ENCODE data around the gene LSMEM2. TPM values are rescaled to one million over a fixed set of nuclear protein-coding genes. Genes with fewer than 3 reads are reported as not detected.

Gene LSMEM2
- total and polyA plus RNA-seq, 9 of the 15 experiments (the other 6 are each of a cell fraction or from before 2014, with no cell fraction given) = not detected

DNA sequence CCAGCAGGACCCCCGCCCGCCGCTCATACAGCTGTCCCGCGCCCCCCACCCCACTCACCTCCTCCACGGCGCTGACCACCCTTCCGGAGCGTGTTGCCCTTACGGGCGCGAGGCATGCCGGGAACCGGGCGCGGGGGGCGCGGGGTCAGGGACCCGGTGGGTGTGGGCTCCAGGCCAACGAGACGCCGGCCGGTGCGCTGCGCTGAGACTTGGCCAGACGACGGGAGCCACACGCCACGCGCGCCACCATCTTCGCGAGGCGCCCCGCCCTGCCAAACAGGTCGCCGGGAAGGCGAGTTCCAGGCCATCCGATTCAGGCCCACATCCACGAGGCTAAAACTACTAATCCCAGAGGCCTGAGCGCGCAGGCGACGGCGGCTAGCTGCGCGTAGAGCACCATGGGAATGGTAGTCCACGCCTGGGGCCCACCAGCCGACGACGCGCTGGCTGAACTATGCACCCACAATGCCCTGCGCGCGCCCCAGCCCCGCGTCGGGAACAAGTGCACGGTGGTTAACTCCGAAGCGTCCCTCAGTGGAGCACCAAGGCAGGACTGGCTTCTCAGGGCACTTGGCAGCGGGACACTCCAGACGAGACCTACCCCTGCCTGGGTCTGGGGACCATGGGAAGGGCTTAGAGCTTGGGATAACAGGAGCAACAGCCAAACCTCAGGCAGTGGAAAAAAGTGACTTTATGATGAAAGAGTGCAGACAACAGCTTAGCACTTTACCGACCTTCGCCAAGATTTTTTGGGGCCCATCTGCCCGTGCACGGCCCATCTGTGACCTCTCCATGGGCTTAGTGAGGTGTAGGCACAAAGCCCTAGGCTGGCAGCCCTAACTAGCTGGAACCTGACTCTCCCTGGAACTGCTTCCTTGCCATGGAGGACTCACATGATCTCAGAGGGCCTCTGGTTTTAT, 13.5 kb downstream of the LSMEM2 start, which contains the start of gene IFRD2 (continued):
- TF ChIP-seq, protein P1, sequence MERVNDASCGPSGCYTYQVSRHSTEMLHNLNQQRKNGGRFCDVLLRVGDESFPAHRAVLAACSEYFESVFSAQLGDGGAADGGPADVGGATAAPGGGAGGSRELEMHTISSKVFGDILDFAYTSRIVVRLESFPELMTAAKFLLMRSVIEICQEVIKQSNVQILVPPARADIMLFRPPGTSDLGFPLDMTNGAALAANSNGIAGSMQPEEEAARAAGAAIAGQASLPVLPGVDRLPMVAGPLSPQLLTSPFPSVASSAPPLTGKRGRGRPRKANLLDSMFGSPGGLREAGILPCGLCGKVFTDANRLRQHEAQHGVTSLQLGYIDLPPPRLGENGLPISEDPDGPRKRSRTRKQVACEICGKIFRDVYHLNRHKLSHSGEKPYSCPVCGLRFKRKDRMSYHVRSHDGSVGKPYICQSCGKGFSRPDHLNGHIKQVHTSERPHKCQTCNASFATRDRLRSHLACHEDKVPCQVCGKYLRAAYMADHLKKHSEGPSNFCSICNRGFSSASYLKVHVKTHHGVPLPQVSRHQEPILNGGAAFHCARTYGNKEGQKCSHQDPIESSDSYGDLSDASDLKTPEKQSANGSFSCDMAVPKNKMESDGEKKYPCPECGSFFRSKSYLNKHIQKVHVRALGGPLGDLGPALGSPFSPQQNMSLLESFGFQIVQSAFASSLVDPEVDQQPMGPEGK (CRISPR knock-in tag; IDR thresholded peaks at IDR 0.05; ENCODE audit: borderline replicate concordance) = no peak
- TF ChIP-seq, protein P2, sequence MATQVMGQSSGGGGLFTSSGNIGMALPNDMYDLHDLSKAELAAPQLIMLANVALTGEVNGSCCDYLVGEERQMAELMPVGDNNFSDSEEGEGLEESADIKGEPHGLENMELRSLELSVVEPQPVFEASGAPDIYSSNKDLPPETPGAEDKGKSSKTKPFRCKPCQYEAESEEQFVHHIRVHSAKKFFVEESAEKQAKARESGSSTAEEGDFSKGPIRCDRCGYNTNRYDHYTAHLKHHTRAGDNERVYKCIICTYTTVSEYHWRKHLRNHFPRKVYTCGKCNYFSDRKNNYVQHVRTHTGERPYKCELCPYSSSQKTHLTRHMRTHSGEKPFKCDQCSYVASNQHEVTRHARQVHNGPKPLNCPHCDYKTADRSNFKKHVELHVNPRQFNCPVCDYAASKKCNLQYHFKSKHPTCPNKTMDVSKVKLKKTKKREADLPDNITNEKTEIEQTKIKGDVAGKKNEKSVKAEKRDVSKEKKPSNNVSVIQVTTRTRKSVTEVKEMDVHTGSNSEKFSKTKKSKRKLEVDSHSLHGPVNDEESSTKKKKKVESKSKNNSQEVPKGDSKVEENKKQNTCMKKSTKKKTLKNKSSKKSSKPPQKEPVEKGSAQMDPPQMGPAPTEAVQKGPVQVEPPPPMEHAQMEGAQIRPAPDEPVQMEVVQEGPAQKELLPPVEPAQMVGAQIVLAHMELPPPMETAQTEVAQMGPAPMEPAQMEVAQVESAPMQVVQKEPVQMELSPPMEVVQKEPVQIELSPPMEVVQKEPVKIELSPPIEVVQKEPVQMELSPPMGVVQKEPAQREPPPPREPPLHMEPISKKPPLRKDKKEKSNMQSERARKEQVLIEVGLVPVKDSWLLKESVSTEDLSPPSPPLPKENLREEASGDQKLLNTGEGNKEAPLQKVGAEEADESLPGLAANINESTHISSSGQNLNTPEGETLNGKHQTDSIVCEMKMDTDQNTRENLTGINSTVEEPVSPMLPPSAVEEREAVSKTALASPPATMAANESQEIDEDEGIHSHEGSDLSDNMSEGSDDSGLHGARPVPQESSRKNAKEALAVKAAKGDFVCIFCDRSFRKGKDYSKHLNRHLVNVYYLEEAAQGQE (IDR thresholded peaks at IDR 0.05; ENCODE audit: borderline replicate concordance) = no peak
- TF ChIP-seq, protein P2 (CRISPR knock-in tag; IDR thresholded peaks at IDR 0.05; ENCODE audit: low read depth) = peak; percentile 55; the same call in 1 of the 2 replicates
- TF ChIP-seq NR2C2 (CRISPR knock-in tag; IDR thresholded peaks at IDR 0.05) = peak; percentile 88
- peak; percentile 91 for TF ChIP-seq NR2C2 (tag; IDR thresholded peaks at IDR 0.05)
- TF ChIP-seq ERF (CRISPR knock-in tag; IDR thresholded peaks at IDR 0.05) = peak; percentile 93
- TF ChIP-seq, protein P3, sequence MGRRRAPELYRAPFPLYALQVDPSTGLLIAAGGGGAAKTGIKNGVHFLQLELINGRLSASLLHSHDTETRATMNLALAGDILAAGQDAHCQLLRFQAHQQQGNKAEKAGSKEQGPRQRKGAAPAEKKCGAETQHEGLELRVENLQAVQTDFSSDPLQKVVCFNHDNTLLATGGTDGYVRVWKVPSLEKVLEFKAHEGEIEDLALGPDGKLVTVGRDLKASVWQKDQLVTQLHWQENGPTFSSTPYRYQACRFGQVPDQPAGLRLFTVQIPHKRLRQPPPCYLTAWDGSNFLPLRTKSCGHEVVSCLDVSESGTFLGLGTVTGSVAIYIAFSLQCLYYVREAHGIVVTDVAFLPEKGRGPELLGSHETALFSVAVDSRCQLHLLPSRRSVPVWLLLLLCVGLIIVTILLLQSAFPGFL (CRISPR knock-in tag; IDR thresholded peaks at IDR 0.05) = no peak
- TF ChIP-seq CCNT2 (IDR thresholded peaks at IDR 0.05; ENCODE audit: borderline replicate concordance, extremely low read depth, insufficient read length, low read depth, low read length) = peak; percentile 57
- TF ChIP-seq ILK (tag; IDR thresholded peaks at IDR 0.05; ENCODE audit: borderline replicate concordance, low read depth) = no peak
- TF ChIP-seq, protein P4, sequence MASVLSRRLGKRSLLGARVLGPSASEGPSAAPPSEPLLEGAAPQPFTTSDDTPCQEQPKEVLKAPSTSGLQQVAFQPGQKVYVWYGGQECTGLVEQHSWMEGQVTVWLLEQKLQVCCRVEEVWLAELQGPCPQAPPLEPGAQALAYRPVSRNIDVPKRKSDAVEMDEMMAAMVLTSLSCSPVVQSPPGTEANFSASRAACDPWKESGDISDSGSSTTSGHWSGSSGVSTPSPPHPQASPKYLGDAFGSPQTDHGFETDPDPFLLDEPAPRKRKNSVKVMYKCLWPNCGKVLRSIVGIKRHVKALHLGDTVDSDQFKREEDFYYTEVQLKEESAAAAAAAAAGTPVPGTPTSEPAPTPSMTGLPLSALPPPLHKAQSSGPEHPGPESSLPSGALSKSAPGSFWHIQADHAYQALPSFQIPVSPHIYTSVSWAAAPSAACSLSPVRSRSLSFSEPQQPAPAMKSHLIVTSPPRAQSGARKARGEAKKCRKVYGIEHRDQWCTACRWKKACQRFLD (CRISPR knock-in tag; IDR thresholded peaks at IDR 0.05) = peak; percentile 98
- peak; percentile 81 for TF ChIP-seq ZNF589 (CRISPR knock-in tag; IDR thresholded peaks at IDR 0.05; ENCODE audit: low read depth)
- TF ChIP-seq SAFB (IDR thresholded peaks at IDR 0.05; ENCODE audit: borderline replicate concordance, low read depth, low read length) = peak; percentile 81; the same call in 1 of the 2 replicates
